ENCODE measurements around the gene LAMA3. TPM values are rescaled to one million over a fixed set of nuclear protein-coding genes. Genes with fewer than 3 reads are reported as not detected.
"Not testable (repeated sequence)": the region's sequence is repeated elsewhere in the genome, so short reads cannot be mapped to it uniquely, and the experiment has no call there.

The LAMA3 gene
- polyA plus RNA-seq, 3 donors: 2.0 to 3.2 (median 2.2) TPM

DNA sequence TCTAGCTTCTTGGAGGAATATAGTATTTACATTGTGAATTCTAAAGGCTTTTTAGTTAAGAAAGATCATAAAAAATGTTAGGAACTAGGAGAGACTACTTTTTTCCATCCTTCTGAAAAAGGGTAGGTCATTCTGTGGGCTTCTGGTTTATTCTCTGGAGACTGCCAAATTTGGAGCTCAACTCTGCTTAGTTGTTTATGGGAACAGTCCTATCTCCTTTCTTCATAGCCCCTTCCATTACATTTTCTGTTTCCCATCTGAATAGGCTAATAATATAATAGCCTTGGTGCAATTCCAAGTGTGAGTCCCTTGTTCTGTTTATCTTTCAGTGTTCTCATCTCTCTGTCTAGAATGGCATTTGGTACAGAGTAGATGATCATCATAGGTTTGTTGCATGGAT lies 15.6 kb downstream of the LAMA3 start:
- DNase-seq: no peak

DNA sequence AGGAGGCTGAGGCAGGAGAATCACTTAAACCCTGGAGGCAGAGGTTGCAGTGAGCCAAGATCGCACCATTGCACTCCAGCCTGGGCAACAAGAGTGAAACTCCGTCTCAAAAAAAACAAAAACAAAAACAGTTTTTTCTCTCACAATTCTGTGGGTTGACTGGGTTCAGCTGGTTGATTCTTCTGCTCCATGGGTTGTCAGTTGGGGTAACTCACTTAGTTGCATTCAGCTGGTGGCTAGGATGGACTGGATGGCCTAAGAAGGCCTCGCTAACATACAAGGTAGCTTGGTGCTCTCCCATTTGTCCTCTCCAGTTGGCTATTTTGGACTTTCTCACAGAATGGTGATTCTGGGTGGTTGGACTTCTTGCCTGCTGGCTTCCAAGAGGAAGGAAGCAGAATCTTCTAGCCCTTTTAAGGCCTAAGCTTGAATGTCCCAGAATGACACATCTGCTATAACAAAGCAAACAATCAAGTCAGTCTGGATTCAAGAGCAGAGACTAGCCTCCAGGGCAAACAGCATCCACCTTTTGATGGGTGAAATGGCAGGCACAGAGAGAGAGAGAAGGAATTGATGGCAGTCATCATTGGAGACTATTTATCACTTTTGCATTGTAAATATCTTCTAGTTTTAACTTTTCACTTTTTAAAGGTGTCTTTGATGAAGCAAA lies 17.9 kb downstream of the LAMA3 start:
- no peak for DNase-seq

- DNase-seq: no peak
Observed at GRCh38 chr18:23710068-23710527, 20.8 kb downstream of the LAMA3 start.

DNA sequence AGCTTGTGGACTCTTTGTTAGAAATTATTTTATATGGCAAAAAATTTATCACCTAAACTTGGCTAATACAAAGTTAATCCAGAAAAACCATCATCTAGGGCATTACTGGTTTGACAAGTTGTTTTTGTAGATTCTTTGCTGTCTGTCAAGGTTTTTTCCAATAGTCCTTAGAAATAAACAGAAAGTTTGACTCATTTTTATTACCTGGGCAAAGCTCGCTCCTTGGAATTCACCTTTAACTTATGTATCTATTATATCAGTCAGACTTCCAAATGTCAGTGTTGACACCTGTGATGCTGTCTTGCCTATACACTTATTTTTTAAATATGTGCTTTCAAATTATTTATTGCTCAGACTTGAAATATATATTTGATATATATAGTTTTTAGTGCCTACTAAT lies 21.7 kb downstream of the LAMA3 start:
- no peak for DNase-seq

DNA sequence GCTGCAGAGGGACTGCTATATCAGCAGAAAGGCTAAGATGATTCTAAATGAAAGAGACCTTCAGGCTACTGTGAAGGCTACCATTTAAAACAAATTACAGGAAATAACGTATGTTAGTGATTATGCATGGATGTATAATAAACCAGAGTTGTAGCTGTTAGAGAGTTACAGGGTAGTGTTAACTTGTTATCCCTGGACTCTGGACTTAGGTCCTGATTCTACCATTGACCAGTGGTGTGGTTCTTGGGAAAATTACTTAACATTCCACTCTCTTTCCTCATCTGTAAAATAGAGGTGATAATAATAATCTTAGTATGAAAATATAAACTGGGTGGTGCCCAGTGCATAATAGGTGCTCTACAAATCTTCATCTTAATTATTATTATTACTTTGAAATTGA lies 22.2 kb downstream of the LAMA3 start:
- no peak for DNase-seq

DNA sequence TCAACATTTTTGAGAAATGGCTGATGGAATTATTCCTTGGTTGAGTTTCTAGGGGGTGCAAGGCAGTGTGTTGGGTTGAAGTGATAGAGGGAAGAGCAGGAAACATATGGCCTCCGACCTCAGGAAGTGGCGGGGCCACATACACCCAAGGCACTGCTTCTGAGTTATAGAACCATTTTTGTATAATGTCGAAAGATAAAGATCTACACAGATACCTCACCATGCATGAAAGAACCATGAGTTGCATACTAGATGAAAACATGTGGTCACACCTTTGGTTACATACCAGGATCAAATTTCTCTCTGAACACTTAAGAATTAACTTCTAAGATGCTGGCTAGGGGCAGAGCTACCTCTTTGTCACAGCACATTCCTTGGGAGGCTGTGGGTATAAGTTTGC lies 23.2 kb downstream of the LAMA3 start:
- no peak for DNase-seq

- no peak for DNase-seq
Observed at GRCh38 chr18:23714576-23714975, 25.3 kb downstream of the LAMA3 start.

- DNase-seq: not testable (repeated sequence)
Observed at GRCh38 chr18:23716079-23716478, 26.8 kb downstream of the LAMA3 start.

GRCh38 chr18:23716516-23716915 lies 27.3 kb downstream of the LAMA3 start:
- DNase-seq: no peak

DNA sequence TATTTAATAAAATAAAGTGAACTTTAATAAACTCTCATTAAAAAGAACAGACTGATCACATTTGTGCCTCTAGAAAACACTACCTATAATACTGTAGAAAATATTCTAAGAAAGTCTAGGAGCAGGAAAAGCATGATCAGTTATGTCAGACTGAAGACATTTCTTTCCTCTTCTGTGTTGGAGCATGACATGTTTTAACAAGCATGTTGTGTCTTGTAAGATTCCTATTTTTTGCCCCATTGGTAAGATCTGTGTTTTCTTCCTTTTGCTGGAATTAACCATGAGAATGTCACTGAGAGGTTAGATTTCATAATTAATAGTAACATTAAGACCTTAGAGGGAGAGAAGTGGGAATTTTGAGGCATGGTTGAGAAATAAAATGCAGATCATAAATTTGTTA lies 27.7 kb downstream of the LAMA3 start:
- no peak for DNase-seq

GRCh38 chr18:23718243-23718720 lies 29.0 kb downstream of the LAMA3 start:
- DNase-seq: no peak

DNA sequence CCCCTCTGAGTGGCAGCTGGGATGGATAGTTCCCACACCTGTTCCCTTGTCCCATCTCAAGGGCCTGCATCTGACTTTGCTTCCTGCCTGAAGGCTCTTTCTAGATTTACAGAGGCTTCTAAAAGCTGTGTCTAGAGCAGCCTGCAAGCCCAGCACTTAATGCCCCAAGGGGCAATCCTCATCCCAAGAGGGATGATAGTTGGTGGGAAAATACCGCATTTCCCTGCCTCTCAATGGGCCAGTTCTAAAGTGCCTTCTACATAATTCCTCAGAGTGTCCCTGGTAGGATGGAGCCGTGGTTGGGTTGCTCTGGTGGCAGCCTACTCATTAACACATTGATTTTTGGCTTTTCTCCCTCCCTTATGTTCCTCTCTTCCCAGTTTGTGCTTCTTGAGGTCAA lies 29.5 kb downstream of the LAMA3 start:
- DNase-seq: no peak

- DNase-seq: no peak
Observed at GRCh38 chr18:23719634-23720201, 30.5 kb downstream of the LAMA3 start.

DNA sequence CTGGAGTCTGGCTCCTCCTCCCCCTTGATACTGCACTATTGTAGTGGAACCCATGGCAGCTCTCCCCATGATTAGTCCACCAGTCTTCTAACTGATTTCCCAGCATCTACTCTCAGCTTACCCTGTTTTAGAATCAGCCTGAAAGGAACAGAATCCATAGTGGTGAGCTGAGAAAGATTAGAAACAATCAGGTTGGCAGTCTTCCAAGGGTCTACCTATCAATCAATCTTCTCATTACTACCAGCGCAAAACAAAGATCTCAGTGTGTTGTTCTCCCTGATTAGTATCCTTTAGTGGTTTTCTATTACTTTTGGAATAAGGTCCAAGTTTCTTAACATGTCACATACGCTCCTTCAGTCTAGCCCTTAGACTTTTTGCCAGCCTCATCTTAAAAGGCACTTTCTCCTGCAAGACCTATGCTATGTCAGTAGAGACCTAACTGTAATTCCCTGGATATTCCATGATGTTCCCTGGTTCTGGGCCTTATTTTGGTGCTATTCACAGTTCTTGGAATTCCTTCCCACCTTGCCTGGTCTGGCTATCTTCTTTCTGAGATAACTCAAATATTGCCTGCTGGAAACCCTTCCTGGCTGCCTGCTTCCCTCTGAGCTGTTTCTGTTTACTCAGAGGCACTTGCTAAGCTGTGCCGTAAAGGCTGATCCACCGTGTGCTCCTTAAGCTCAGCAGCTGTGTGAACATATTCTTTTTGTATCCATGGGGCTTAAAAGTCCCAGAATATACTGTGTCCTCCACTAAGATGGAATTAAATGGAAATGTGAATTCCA lies 32.6 kb downstream of the LAMA3 start:
- DNase-seq: no peak

DNA sequence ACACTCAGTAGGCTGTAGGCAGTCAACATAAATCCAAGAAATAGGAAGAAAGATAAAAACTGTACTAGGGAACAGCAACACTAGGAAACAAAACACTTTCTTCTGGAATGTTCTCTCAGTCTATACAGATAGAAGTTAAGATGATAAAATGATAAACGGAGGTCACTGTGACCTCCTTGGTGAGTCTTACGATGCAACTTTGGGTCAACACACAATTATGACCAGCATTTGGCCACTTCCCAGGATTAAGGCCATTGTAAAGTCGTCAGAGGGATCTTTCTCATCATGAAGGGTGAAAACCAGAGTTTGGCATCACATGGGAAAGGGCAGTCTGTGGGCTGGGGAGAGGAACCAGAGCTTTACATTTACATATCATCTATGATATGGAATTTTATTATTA lies 33.4 kb downstream of the LAMA3 start:
- DNase-seq: no peak

DNA sequence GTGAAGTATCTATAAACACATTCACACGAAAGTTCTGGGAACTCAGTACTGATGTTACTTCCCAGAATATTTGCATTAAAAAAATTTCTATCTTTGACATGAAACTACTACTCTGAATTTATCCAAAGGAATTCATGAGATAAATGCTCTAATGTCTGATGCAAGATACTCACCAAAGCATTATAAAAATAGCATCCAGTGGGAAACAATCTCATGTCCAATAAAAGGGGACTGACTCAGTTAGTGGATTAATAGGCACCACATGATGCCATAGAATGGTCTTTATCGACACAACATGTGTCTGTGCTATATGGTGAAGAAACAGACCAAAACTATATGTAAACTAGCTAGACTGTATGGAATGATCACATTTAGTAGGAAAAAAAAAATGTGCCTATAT lies 33.9 kb downstream of the LAMA3 start:
- no peak for DNase-seq

GRCh38 chr18:23724681-23725080 lies 35.4 kb downstream of the LAMA3 start:
- no peak for DNase-seq

DNA sequence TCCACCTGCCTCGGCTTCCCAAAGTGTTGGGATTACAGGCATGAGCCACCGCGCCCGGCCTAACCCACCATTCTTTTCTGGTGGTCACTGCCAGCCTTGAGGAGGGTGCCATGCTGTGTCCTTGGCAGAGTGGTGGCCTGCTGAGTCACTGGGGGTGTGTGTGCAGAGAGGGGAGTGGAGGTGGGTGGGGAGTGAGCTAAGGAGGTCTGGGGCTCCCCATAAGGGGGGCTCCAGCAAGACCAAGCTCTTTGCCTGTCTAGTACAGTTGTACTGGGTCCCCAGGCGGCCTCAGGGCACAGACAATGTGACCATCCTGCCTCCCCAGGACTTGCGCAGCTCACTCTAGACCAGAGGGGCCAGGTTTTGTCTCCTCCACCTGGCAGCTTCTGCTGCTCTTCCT lies 36.1 kb downstream of the LAMA3 start:
- no peak for DNase-seq

DNA sequence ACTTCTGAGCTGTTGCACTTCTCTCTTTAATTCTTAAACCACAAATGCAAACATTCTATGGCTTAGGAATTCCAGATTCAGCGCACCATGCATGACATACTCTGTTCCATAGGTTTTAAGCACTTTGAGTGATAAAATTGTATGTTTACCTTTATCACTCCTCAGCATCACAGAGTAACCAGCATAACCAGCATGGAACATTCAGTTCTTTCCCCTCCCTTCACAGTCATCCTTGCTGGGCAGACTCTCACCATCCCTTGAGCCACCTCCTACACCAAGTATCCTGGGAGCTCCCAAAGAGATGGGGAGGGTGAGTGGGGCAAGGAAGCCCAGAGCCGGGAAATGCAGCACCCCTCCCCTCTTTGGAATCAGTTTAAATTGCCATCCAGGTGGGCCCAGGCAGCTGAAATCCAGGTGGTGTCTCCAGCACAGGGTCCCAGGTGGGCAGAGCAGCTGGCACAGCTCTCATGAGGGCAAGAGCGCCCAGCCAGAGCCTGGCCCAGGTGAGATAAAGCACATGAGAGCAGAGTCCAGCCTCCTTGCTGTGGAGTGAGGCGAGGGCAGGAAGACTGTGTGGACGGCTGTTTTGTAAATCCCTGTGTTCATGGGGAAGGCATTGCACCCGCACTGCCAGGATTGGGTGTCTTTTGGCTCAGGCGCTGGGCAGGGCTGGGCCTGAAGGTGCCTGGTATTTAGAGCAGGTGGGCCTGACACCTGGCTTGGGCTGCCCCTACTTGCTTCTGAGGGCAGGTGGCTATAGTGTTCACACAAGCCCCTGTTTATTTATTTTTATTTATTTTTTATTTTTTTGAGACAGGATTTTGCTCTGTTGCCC lies 36.8 kb downstream of the LAMA3 start:
- no peak for DNase-seq

DNA sequence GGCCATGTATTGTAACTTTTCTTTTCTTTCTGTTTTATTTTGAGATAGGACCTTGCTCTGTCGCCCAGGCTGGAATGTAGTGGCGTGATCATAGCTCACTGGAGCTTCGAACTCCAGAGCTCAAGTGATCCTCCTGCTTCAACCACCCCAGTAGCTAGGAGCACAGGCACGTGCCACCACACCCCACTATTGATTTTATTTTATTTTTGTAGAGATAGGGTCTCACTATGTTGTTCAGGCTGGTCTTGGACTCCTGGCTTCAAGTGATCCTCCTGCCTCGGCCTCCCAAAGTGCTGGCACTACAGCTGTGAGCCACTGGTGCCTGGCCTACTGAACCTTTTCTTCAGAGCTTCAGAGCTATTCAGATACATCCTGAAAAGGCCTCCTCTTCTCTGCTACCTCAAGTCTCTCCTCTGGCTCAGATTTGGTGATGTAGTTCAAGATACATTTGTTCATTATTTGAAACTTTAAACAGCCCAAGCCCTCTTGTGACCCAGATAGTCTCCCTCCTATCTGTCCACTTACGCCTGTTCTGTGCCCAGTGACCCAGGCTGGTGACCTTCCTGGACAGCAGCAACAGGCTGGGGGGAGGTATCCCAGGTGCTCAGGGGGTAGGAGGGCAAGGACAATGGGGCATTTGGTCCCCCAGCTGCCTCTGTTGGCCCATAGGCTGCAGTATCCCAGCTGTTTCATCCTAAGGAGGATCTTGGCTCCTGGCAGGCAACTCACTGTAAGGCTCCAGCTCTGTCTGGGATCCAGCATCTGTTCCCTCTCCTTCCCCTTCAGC lies 38.6 kb downstream of the LAMA3 start:
- DNase-seq: no peak

DNA sequence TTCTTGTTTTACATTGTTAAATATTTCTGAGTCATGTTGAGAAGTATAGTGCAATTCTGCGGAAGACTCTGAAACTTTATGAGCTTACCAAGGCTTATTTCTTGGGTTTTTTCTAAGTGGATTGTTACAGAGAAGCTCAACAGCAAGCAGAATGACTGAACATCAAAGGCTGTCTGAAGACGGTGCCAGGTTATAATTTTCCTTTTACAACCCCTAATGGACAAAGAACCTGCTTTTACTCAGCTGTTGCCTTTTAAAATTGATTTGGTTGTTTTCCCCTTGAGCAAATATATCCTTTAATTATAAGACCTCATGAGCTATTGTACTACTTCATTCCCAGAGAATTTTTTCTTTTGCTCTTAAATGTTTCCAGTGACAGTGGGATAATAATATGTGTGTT lies 41.6 kb downstream of the LAMA3 start:
- DNase-seq: no peak

Data from renal pelvis (tissue), 4 donors.